OCI-LY7 (cell line): ENCODE measurements around the gene CASP2. TPM values are rescaled to one million over a fixed set of nuclear protein-coding genes. Genes with fewer than 3 reads are reported as not detected.
"Not testable (repeated sequence)": the region's sequence is repeated elsewhere in the genome, so short reads cannot be mapped to it uniquely, and the experiment has no call there.

Source experiments
- BruUV-seq: library from RNA; stranded (reverse); fragments of 400-500 nt; replicated peaks from 2 replicates; lab custom pipeline; 2021; lab: Mats Ljungman, UMichigan
- CTCF ChIA-PET: fragments of 300-600 bp; sonication (Branson Sonifier 250); formaldehyde crosslinking; loops from one replicate; lab custom pipeline; 2022; ENCODE audit warnings: antibody characterized with exemption; ENCODE audit not compliant: unreplicated experiment; lab: Charles Lee
- POLR2A ChIA-PET: fragments of 300-600 bp; sonication (Branson Sonifier 250); formaldehyde crosslinking; loops from one replicate; lab custom pipeline; 2022; ENCODE audit warnings: antibody characterized with exemption; lab: Charles Lee
- DNase-seq: peaks from one replicate; pipeline ENCODE4 v3.0.0-alpha.2; 2015; ENCODE audit warnings: low spot score
- H2AFZ ChIP-seq: fragments of 200-600 bp; sonication (generic), shearing (Covaris generic); 2 replicates; pipeline ENCODE4 v1.6.1; 2014; ENCODE audit warnings: mild to moderate bottlenecking, antibody characterized with exemption, low read length, moderate library complexity
- H3K27ac ChIP-seq: fragments of 200-600 bp; sonication (generic); 2 replicates; pipeline ENCODE4 v1.5.1; 2014; ENCODE audit warnings: mixed run types, low read depth, mild to moderate bottlenecking, moderate library complexity, low read length, inconsistent platforms; ENCODE audit not compliant: poor library complexity, severe bottlenecking
- H3K36me3 ChIP-seq: fragments of 200-600 bp; sonication (generic); 2 replicates; pipeline ENCODE4 v1.6.1; 2014; ENCODE audit warnings: mild to moderate bottlenecking, antibody characterized with exemption, low read length, moderate library complexity, mixed read lengths; ENCODE audit not compliant: insufficient read depth
- H3K4me1 ChIP-seq: fragments of 200-600 bp; sonication (generic); 2 replicates; pipeline ENCODE4 v1.5.1; 2014; ENCODE audit warnings: mild to moderate bottlenecking, low read length; ENCODE audit not compliant: insufficient read depth, poor library complexity, severe bottlenecking
- H3K4me2 ChIP-seq: fragments of 200-600 bp; sonication (generic); 2 replicates; pipeline ENCODE4 v1.6.1; 2014; ENCODE audit warnings: mild to moderate bottlenecking, low read length
- H3K4me3 ChIP-seq: fragments of 200-600 bp; sonication (generic); 2 replicates; pipeline ENCODE4 v1.5.1; 2014; ENCODE audit warnings: mild to moderate bottlenecking, low read depth, low read length; ENCODE audit not compliant: poor library complexity, severe bottlenecking
- H3K79me2 ChIP-seq: fragments of 200-600 bp; sonication (generic); 2 replicates; pipeline ENCODE4 v1.6.1; 2016; ENCODE audit warnings: low read depth, mild to moderate bottlenecking, low read length, moderate library complexity, mixed read lengths; ENCODE audit not compliant: insufficient read depth
- H3K9me2 ChIP-seq: fragments of 200-600 bp; sonication (generic); 2 replicates; pipeline ENCODE4 v1.6.1; 2016; ENCODE audit warnings: mild to moderate bottlenecking, low read length, mixed read lengths; ENCODE audit not compliant: insufficient read depth
- H3K9me3 ChIP-seq: fragments of 200-600 bp; sonication (generic); 2 replicates; pipeline ENCODE4 v1.6.1; 2014; ENCODE audit warnings: mild to moderate bottlenecking, mixed run types, low read length, mixed read lengths
- H4K20me1 ChIP-seq: fragments of 200-600 bp; sonication (generic); 2 replicates; pipeline ENCODE4 v1.6.1; 2014; ENCODE audit warnings: mild to moderate bottlenecking, antibody characterized with exemption, low read length, moderate library complexity, mixed read lengths; ENCODE audit not compliant: insufficient read depth
- CTCF ChIP-seq: fragments of 200-600 bp; sonication (generic); conservative IDR thresholded peaks from 2 replicates; pipeline ENCODE4 v1.5.1; 2014; ENCODE audit warnings: mild to moderate bottlenecking, antibody characterized with exemption, low read length, moderate library complexity, mixed read lengths
- EZH2phosphoT487 ChIP-seq: fragments of 200-600 bp; sonication (generic); IDR thresholded peaks from 2 replicates; pipeline ENCODE4 v1.6.1; 2018; ENCODE audit warnings: low read depth, borderline replicate concordance, mild to moderate bottlenecking, mixed run types, antibody characterized with exemption, low read length, moderate library complexity, mixed read lengths
- intact Hi-C: fragments of 100-400 bp; cut with micrococcal nuclease; formaldehyde crosslinking; loops from one replicate; pipeline ENCODE4 v1.10.0; 2022; ENCODE audit not compliant: unreplicated experiment
- total RNA-seq, 2 experiments: library from RNA; depleted of rRNA in 1 of 2; stranded (reverse); fragments of >200 nt in 1 of 2; shearing (Covaris generic) in 1 of 2; gene quantifications; 2 replicates each; pipeline ENCODE4 v1.2.3, GENCODE V29; 2014 to 2022

The CASP2 gene
- total RNA-seq, 2 experiments from 2014 or later = 27.2 to 61.6 TPM

GRCh38 chr7:143263266-143264195, 24.6 kb upstream of the CASP2 start, which contains the start of gene GSTK1:
Gene GSTK1 (plus strand): TSS chr7:143263441. CDS start chr7:143263514, 73 bp downstream.
- ChIA-PET POLR2A (interaction anchor here (0.7 to 2.3 kb wide), 14 partner anchors 10 to 248 kb away, joined by 3 to 12 read pairs (median 4); partner anchors contain the start of gene CASP2), CTCF (no interaction called here)
- H3K9me3 ChIP-seq = no peaks in the 10 kb centered on the region
- no peaks in the 10 kb centered on the region for H3K36me3 ChIP-seq
- peak; percentile 66 for DNase-seq
- H3K4me1 ChIP-seq = peaks cover 8% of the 10 kb centered on the region
- TSS peak; percentile 54 for BruUV-seq
- peak within 1 kb of the TSS; percentile 71 for H3K4me3 ChIP-seq
- H4K20me1 ChIP-seq = no peaks in the 10 kb centered on the region
- H3K79me2 ChIP-seq = no peaks in the 10 kb centered on the region
- no peaks in the 10 kb centered on the region for H3K9me2 ChIP-seq
- H3K27ac ChIP-seq = no peak within 1 kb of the TSS
- no peak for TF ChIP-seq EZH2phosphoT487
- H2AFZ ChIP-seq = peak within 1 kb of the TSS; percentile 95
- peak within 1 kb of the TSS; percentile 77 for H3K4me2 ChIP-seq
- intact Hi-C loops = no loop called here

GRCh38 chr7:143264196-143264568, 24.0 kb upstream of the CASP2 start:
- DNase-seq, BruUV-seq, H3K9me3 ChIP-seq, CTCF ChIA-PET, H3K36me3 ChIP-seq, H2AFZ ChIP-seq, H3K9me2 ChIP-seq, H4K20me1 ChIP-seq, H3K27ac ChIP-seq, H3K4me1 ChIP-seq, H3K79me2 ChIP-seq, intact Hi-C loops: not testable (repeated sequence)
- H3K4me2 ChIP-seq = peak overlapping the region; percentile 77
- POLR2A ChIA-PET = interaction anchor here (0.7 to 2.3 kb wide), 7 partner anchors 13 to 32 kb away, joined by 3 to 12 read pairs (median 4); partner anchors contain the start of gene CASP2
- peak overlapping the region; percentile 71 for H3K4me3 ChIP-seq

- H3K9me2 ChIP-seq = no peaks in the 10 kb centered on the region
- TF ChIP-seq CTCF = no peak
- no peak for TF ChIP-seq EZH2phosphoT487
- H4K20me1 ChIP-seq = no peaks in the 10 kb centered on the region
- ChIA-PET CTCF (interaction anchor here (1.0 kb wide), 1 partner anchor 10 kb away, joined by 3 read pairs; no protein-coding TSS in a partner anchor), POLR2A (interaction anchor here (0.6 to 1.8 kb wide), 4 partner anchors 13 to 1174 kb away, joined by 3 to 4 read pairs (median 4); no protein-coding TSS in a partner anchor)
- intact Hi-C loops = no loop called here
- no peaks in the 10 kb centered on the region for H3K79me2 ChIP-seq
- BruUV-seq = no TSS peak
- DNase-seq = no peak
- H3K27ac ChIP-seq = no peak overlapping the region
- no peak overlapping the region for H3K4me2 ChIP-seq
- H3K4me3 ChIP-seq = no peak overlapping the region
- H3K36me3 ChIP-seq = no peaks in the 10 kb centered on the region
- H3K9me3 ChIP-seq = no peaks in the 10 kb centered on the region
- peaks cover 5% of the 10 kb centered on the region for H3K4me1 ChIP-seq
- no peak overlapping the region for H2AFZ ChIP-seq
Measured at GRCh38 chr7:143265017-143265693, 23.0 kb upstream of the CASP2 start.
